ENCODE results near the gene ZHX3.

DNA sequence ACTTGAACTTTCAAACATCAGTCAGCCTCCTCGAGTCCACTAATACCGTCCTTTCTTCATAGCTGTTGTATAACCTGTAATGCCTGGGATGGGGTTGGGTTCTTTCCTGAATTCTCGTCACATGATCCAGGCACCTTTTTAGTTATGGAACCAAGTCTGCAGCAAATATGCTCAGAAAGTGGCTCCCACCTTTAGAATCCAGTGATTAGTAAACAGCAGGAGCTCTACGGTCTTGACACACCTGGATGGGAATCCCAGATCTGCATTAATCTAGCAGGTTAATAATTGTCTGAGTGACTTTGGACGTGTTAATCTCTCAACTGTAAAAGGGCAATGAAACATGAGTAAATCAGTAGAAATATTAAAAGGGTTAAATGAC is 729 bp upstream of the ZHX3 start:
- TF ChIP-seq, protein P1, sequence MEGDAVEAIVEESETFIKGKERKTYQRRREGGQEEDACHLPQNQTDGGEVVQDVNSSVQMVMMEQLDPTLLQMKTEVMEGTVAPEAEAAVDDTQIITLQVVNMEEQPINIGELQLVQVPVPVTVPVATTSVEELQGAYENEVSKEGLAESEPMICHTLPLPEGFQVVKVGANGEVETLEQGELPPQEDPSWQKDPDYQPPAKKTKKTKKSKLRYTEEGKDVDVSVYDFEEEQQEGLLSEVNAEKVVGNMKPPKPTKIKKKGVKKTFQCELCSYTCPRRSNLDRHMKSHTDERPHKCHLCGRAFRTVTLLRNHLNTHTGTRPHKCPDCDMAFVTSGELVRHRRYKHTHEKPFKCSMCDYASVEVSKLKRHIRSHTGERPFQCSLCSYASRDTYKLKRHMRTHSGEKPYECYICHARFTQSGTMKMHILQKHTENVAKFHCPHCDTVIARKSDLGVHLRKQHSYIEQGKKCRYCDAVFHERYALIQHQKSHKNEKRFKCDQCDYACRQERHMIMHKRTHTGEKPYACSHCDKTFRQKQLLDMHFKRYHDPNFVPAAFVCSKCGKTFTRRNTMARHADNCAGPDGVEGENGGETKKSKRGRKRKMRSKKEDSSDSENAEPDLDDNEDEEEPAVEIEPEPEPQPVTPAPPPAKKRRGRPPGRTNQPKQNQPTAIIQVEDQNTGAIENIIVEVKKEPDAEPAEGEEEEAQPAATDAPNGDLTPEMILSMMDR (IDR thresholded peaks at IDR 0.05) = no peak
- TF ChIP-seq POLR2A (IDR thresholded peaks at IDR 0.05) (no peak), EP300 (IDR thresholded peaks at IDR 0.05) (no peak)

All from suprapubic skin (tissue), 3 donors.